Esophagus squamous epithelium (tissue), 4 donors: ENCODE results near the gene C5orf15.

Experiments used
- CTCF ChIP-seq, 6 experiments: fragments of 450-650 bp in 4 of 6; fragments of 200-600 bp in 2 of 6; sonication (generic) in 2 of 6; IDR thresholded peaks; one replicate each; pipeline ENCODE4 v1.5.1; 2016 to 2019; ENCODE audit warnings: antibody characterized with exemption in 6 of 6, mild to moderate bottlenecking in 4 of 6, moderate library complexity in 4 of 6
- POLR2A ChIP-seq, 4 donors: fragments of 450-650 bp; IDR thresholded peaks; one replicate each; pipeline ENCODE4 v1.6.1; 2017; ENCODE audit warnings: antibody characterized with exemption in 4 of 4, mild to moderate bottlenecking in 4 of 4, moderate library complexity in 3 of 4

GRCh38 chr5:133969654-133970324 lies 1.4 kb upstream of the C5orf15 start:
- TF ChIP-seq POLR2A (IDR thresholded peaks at IDR 0.05) = no peak
- no peak for TF ChIP-seq CTCF (IDR thresholded peaks at IDR 0.05)
